Hepatocyte (in vitro differentiated cells): ENCODE measurements around the gene TMEM255A. TPM values are rescaled to one million over a fixed set of nuclear protein-coding genes. Genes with fewer than 3 reads are reported as not detected.
"Not testable (repeated sequence)": the region's sequence is repeated elsewhere in the genome, so short reads cannot be mapped to it uniquely, and the experiment has no call there.

Experiments
- DNase-seq: peaks from one replicate; pipeline ENCODE4 v3.0.0-alpha.2; 2016; ENCODE audit warnings: low spot score
- H2AFZ ChIP-seq: fragments of 200-600 bp; sonication (generic); 2 replicates; pipeline ENCODE4 v1.6.0; 2016; ENCODE audit warnings: antibody characterized with exemption, mild to moderate bottlenecking
- H3K27ac ChIP-seq: fragments of 200-600 bp; sonication (generic); 2 replicates; pipeline ENCODE4 v1.5.1; 2016; ENCODE audit warnings: mild to moderate bottlenecking
- H3K27me3 ChIP-seq: fragments of 200-600 bp; sonication (generic); 2 replicates; pipeline ENCODE4 v1.6.1; 2016
- H3K36me3 ChIP-seq: fragments of 200-600 bp; sonication (generic); replicated peaks from 2 replicates; pipeline ENCODE4 v1.5.1; 2016; ENCODE audit warnings: low read depth; ENCODE audit not compliant: insufficient read depth
- H3K4me1 ChIP-seq: fragments of 200-600 bp; sonication (generic); 2 replicates; pipeline ENCODE4 v1.5.1; 2016; ENCODE audit warnings: mild to moderate bottlenecking, moderate library complexity; ENCODE audit not compliant: insufficient read depth
- H3K4me2 ChIP-seq: fragments of 200-600 bp; sonication (generic); 2 replicates; pipeline ENCODE4 v1.6.0; 2016
- H3K4me3 ChIP-seq: fragments of 200-600 bp; sonication (generic); 2 replicates; pipeline ENCODE4 v1.5.1; 2016; ENCODE audit warnings: mild to moderate bottlenecking
- H3K79me2 ChIP-seq: fragments of 200-600 bp; sonication (generic); 2 replicates; pipeline ENCODE4 v1.6.0; 2017; ENCODE audit warnings: mild to moderate bottlenecking
- H3K9me2 ChIP-seq: fragments of 200-600 bp; sonication (generic); replicated peaks from 2 replicates; pipeline ENCODE4 v1.6.0; 2017; ENCODE audit warnings: mild to moderate bottlenecking; ENCODE audit not compliant: insufficient read depth
- H3K9me3 ChIP-seq: fragments of 200-600 bp; sonication (generic); 2 replicates; pipeline ENCODE4 v1.5.1; 2016; ENCODE audit warnings: low read depth, mild to moderate bottlenecking
- H4K20me1 ChIP-seq: fragments of 200-600 bp; sonication (generic); 2 replicates; pipeline ENCODE4 v1.6.0; 2016; ENCODE audit warnings: mild to moderate bottlenecking; ENCODE audit not compliant: insufficient read depth, poor library complexity, severe bottlenecking
- EZH2 ChIP-seq: fragments of 200-600 bp; sonication (generic); IDR thresholded peaks from 2 replicates; pipeline ENCODE4 v1.6.1; 2016; ENCODE audit warnings: antibody characterized with exemption, mild to moderate bottlenecking, borderline replicate concordance
- EZH2phosphoT487 ChIP-seq: fragments of 200-600 bp; sonication (generic); IDR thresholded peaks from one replicate; pipeline ENCODE4 v1.6.1; 2018; ENCODE audit warnings: antibody characterized with exemption, mild to moderate bottlenecking, low read depth, moderate library complexity; ENCODE audit not compliant: unreplicated experiment, severe bottlenecking
- WGBS: methylation state at CpG from one replicate; pipeline ENCODE4 v1.1.6; 2016; ENCODE audit warnings: low lambda C conversion rate; ENCODE audit errors: missing lambda C conversion rate; 5-methylcytosine and 5-hydroxymethylcytosine counted together
- polyA plus RNA-seq: library from polyadenylated mRNA; unstranded; fragments of >200 nt; fragmentation: Nextera tagmentation; extraction: Ambion mirVana; gene quantifications from 2 replicates; pipeline ENCODE4 v1.2.1, GENCODE V29; 2016
- total RNA-seq: library from RNA; depleted of rRNA; stranded (reverse); fragments of >200 nt; gene quantifications from 2 replicates; pipeline ENCODE4 v1.2.3, GENCODE V29; 2014
- TF ChIP-seq, protein P1 (sequence below): fragments of 200-600 bp; sonication (generic); IDR thresholded peaks from 2 replicates; pipeline ENCODE4 v1.5.1; 2016; ENCODE audit warnings: antibody characterized with exemption, mild to moderate bottlenecking; ENCODE audit not compliant: poor library complexity

Gene TMEM255A
- total and polyA plus RNA-seq, 2 experiments from 2014 or later = 0.77 to 2.2 TPM

DNA sequence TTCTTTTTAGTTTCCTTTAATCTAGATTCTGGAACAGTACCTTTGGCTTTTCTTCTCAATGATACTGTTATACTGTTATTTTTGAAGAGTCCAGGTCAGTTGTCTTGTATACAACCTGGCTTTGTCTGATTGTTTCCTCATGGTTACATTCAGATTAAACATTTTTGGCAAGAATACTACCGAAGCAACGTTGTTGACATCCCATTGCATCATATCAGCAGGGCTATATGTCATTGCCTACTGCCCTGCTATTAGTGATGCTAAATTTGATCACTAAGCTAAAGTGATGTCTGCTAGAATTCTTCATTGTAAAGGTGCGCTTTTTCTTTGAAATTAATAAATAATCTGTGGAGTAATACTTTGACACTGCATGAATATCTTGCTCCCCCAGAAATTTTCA, 44.8 kb upstream of the TMEM255A start:
- no peak for TF ChIP-seq EZH2
- no peak for TF ChIP-seq EZH2phosphoT487
- TF ChIP-seq, protein P1, sequence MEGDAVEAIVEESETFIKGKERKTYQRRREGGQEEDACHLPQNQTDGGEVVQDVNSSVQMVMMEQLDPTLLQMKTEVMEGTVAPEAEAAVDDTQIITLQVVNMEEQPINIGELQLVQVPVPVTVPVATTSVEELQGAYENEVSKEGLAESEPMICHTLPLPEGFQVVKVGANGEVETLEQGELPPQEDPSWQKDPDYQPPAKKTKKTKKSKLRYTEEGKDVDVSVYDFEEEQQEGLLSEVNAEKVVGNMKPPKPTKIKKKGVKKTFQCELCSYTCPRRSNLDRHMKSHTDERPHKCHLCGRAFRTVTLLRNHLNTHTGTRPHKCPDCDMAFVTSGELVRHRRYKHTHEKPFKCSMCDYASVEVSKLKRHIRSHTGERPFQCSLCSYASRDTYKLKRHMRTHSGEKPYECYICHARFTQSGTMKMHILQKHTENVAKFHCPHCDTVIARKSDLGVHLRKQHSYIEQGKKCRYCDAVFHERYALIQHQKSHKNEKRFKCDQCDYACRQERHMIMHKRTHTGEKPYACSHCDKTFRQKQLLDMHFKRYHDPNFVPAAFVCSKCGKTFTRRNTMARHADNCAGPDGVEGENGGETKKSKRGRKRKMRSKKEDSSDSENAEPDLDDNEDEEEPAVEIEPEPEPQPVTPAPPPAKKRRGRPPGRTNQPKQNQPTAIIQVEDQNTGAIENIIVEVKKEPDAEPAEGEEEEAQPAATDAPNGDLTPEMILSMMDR = no peak
- H3K4me2 ChIP-seq = no peak overlapping the region
- H4K20me1 ChIP-seq = no peaks in the 10 kb centered on the region
- H3K27ac ChIP-seq = no peak overlapping the region
- no peak overlapping the region for H3K4me3 ChIP-seq
- H3K27me3 ChIP-seq = no peaks in the 10 kb centered on the region
- H3K4me1 ChIP-seq = no peaks in the 10 kb centered on the region
- DNase-seq = no peak
- H2AFZ ChIP-seq = no peak overlapping the region
- H3K36me3 ChIP-seq = no peaks in the 10 kb centered on the region
- no peaks in the 10 kb centered on the region for H3K9me2 ChIP-seq
- no peaks in the 10 kb centered on the region for H3K79me2 ChIP-seq
- WGBS = 78% methylated on average over 3 of the region's 3 CpGs
- H3K9me3 ChIP-seq = no peaks in the 10 kb centered on the region

DNA sequence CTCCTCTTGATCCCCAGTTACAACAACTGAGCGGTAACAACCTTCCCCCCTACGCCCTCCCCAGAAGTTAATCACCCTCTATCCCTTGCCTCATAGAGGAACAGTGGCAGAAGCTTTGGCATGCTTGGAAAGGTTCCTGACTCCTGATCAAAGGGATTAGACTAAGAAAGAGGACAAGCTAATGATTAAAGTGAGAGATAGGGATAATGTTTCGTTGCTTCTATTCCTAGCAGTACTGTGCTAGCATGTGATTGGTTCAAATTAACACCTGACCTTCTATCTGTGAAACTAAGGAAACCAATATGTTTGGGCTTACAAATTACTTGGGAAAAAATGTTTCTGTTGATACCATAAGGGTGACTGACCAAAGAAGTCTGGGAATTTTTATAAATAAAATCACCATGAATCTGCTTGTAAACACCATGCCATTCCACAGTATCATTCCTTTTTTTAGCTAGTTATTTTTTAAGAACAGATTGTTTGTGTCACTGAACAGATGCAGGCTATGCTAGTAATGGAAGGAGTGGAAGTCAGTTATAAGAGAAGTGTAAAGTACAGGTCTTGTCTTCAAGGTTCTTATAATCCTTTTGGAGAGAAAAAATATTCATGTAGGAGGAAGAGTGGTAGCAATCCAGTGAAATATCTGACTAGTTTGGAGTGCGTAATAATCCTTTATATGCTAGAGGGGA, 39.3 kb upstream of the TMEM255A start:
- H3K36me3 ChIP-seq = no peaks in the 10 kb centered on the region
- H3K4me2 ChIP-seq = no peak overlapping the region
- no peak for DNase-seq
- H3K9me2 ChIP-seq = no peaks in the 10 kb centered on the region
- H3K4me1 ChIP-seq = no peaks in the 10 kb centered on the region
- no peaks in the 10 kb centered on the region for H3K27me3 ChIP-seq
- H3K27ac ChIP-seq = no peak overlapping the region
- TF ChIP-seq EZH2phosphoT487 (no peak), EZH2 (no peak)
- TF ChIP-seq, protein P1 = no peak
- no peak overlapping the region for H3K4me3 ChIP-seq
- H3K79me2 ChIP-seq = no peaks in the 10 kb centered on the region
- H3K9me3 ChIP-seq = no peaks in the 10 kb centered on the region
- no peak overlapping the region for H2AFZ ChIP-seq
- H4K20me1 ChIP-seq = no peaks in the 10 kb centered on the region
- 70% methylated on average over 4 of the region's 4 CpGs for WGBS

DNA sequence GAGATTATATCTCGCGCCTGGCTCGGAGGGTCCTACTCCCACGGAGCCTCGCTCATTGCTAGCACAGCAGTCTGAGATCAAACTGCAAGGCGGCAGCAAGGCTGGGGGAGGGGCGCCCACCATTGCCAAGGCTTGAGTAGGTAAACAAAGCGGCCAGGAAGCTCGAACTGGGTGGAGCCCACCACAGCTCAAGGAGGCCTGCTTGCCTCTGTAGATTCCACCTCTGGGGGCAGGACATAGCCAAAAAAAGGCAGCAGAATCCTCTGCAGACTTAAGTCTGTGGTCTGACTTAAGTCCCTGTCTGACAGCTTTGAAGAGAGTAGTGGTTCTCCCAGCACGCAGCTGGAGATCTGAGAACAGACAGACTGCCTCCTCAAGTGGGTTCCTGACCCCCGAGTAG, 33.3 kb upstream of the TMEM255A start:
- DNase-seq, H3K4me2 ChIP-seq, H3K9me2 ChIP-seq, H3K27me3 ChIP-seq, H3K4me1 ChIP-seq, H3K4me3 ChIP-seq, H3K27ac ChIP-seq, H3K9me3 ChIP-seq, H4K20me1 ChIP-seq, H2AFZ ChIP-seq, H3K36me3 ChIP-seq, H3K79me2 ChIP-seq: not testable (repeated sequence)
- WGBS = 71% methylated on average over 11 of the region's 11 CpGs

DNA sequence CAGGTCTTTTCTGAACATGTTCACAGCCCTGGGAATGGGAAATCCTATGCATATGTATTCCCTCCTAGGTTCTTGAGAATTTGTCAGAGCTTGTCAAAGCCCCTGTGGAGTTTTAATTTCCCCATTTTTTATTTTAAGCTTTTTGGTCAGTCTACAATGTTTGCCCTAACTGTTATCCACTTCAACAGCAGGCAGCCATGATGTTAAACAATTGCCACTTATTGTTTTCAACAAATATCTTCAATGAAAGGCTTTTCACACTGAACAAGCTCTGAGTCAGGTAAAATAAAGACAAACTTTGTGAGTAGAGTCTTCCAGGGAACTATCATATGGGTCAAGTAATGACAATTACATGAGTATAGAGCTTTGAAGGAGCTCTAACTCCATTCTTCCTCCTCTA, 25.6 kb upstream of the TMEM255A start:
- H2AFZ ChIP-seq = no peak overlapping the region
- no peaks in the 10 kb centered on the region for H3K27me3 ChIP-seq
- no peaks in the 10 kb centered on the region for H4K20me1 ChIP-seq
- H3K9me2 ChIP-seq = no peaks in the 10 kb centered on the region
- H3K4me1 ChIP-seq = no peaks in the 10 kb centered on the region
- no peak overlapping the region for H3K4me3 ChIP-seq
- H3K27ac ChIP-seq = no peak overlapping the region
- H3K79me2 ChIP-seq = no peaks in the 10 kb centered on the region
- H3K36me3 ChIP-seq = no peaks in the 10 kb centered on the region
- DNase-seq = no peak
- no peak overlapping the region for H3K4me2 ChIP-seq
- TF ChIP-seq EZH2phosphoT487 (no peak), EZH2 (no peak)
- TF ChIP-seq, protein P1 = no peak
- peaks cover 9% of the 10 kb centered on the region for H3K9me3 ChIP-seq
